Retina (tissue), 1 donor: ENCODE measurements around the gene SLC22A1.

ENCODE experiments used
- DNase-seq: peaks from one replicate; pipeline ENCODE4 v3.0.0-alpha.2; 2016

The SLC22A1 gene

GRCh38 chr6:160180706-160181105, 59.1 kb downstream of the SLC22A1 start:
- no peak for DNase-seq

DNA sequence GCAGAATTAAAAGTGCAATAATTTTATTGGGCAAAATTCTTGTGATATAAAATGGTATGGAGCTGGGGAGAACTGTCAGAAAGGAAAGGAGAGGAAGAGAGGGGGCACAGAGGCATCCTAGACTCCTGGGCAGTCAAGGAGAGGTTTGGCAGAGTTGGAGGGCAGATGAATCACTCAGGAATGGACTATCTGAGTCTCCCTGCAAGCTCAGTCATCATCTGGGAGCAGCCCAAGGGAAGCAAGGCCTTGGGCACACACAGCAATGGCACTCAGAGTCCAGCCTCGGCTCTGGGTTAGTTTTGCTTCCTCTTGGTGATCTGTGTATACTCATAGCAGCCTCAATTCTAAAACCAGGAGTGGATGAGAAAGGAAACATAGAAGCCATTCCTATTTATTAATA, 67.2 kb downstream of the SLC22A1 start:
- DNase-seq, result no peak

DNA sequence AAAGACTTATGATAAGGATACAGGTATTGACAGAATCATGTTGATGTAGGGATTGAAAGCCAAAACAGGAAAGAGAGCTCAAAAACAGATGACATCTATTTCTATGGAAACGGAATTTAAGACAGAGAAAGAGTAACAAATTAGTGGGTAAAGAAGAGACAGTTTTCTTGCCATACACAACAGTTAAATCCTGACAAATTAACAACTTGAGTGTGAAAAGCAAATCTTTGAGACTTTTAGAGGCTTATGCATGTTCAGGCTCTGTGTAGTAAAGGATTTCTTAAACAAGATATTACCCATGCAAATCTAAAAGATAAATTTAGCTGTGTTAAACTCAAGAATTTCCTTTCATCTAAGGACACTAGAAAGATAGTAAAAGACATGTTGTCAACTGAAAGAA, 68.5 kb downstream of the SLC22A1 start:
- no peak for DNase-seq

- DNase-seq, result no peak
Observed at GRCh38 chr6:160190973-160191372, 69.4 kb downstream of the SLC22A1 start.

DNA sequence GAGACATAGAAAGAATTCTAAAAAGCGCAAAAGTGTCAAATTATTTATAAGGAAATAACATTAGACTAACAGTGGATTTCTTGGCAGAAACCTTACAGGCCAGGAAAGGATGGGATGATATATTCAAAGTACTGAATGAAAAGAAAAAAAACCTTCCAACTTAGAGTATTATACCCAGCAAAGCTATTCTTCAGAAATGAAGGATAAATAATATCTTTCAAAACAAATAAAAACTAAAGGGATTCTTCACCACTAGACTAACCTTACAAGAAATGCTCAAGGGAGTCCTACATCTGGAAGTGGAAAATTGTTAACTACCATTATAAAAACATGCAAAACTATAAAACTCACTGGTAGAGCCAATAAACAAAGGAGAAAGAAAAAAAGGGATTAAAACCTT, 71.2 kb downstream of the SLC22A1 start:
- no peak for DNase-seq

- no peak for DNase-seq
Observed at GRCh38 chr6:160194808-160195207, 73.2 kb downstream of the SLC22A1 start.

GRCh38 chr6:160197662-160198061, 76.0 kb downstream of the SLC22A1 start:
- no peak for DNase-seq

DNA sequence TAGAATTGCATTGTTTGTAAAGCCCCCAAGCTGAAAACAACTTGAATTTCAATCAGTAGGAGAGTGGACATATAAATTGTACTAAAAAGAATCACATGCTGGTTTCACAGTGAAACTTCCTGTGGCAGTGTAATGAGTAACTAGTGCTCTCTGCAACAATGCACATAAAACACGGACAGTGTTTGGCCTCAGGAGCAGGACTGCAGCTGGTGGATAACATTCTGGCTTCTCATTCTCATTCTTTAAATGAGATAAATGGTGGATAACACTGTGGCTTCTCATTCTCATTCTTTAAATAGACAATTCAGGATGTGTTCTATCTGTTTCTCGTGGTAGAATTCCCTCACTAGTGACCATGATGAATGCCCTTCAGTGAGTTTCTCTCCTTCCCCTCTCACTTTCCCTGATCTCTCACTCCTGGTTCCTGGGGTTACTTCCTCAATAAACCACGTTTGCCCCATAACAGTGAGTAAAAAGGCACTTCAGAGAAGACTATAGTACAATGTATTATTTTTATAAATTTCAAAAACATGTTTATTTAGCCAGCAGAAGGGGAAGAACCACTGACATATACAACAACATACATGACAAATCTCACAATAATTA, 77.1 kb downstream of the SLC22A1 start:
- no peak for DNase-seq

GRCh38 chr6:160201061-160201460, 79.4 kb downstream of the SLC22A1 start:
- no peak for DNase-seq

- DNase-seq, result no peak
Observed at GRCh38 chr6:160202411-160202810, 80.8 kb downstream of the SLC22A1 start.

DNA sequence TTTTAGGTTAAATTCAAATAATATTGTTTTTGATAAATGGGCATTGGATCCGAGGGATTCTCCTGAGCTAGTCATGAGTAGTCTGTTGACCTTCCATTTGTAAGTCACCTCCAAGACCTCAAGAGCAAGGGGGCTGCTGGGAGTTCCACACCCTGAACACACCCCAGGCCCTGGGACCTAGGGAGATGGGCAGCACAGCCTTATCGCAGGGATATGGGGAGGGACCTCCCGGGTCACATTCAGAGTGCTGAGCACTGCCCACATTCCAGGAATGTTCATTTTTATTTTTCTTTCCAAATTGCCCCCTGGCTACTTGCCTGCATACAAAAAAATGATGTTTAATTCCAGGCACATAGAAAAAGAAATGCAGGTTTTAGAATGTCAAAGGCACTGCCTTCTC, 81.5 kb downstream of the SLC22A1 start:
- no peak for DNase-seq

DNA sequence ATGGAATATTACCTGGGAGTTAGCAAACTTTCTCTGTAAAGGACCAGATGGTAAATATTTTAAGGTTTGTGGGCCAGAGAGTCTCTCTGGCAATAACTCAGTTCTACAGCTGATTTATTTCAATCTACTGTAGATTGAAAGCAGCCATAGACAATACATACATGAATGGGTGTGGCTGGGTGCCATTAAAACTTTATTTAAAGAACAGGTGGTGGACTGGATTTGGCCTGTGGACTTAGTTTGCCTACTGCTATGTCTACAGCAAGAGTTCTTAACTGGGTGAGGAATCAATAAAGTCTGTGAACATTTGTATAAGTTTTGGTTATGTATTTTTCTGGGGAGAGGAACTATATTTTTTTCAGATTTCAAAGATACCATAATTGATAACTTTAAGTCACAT, 81.9 kb downstream of the SLC22A1 start:
- DNase-seq, result no peak

DNA sequence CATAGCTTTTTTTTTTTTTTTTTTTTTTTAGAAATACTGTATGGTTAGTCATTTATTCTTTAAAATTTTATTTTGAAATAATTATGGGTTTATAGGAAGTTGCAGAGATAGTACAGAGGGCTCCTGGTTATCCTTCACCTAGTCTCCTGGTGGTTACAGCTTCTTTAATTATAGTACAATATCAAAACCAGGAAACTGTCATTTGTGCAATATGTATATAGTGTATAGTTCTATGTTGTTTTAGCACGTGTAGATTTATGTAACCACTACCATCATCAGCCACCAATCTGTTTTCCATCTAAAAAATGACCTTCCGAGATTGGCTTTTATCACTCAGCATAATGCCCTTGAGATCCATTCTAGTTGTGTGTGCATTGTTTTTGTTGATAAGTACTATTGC, 82.3 kb downstream of the SLC22A1 start:
- DNase-seq, result no peak

DNA sequence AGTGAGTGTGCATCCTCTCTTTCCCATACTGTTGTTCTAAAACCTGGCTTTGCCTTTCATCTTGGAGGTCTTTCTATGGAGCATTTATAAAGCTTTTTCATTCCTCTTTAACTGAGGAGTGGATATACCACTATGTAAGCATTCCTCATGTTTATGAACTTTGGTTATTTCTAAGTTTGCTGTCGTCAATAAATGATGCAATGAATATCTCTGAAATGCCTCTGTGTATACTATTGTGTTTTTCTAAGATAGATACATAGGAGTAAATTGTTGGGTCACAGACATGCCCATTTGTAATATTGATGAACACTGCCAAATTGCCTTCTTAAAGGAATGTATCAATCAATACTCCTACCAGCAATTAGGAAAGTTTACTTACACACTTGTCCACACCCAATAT, 83.1 kb downstream of the SLC22A1 start:
- no peak for DNase-seq

- DNase-seq, result no peak
Observed at GRCh38 chr6:160207618-160208017, 86.0 kb downstream of the SLC22A1 start.
